K562 (cell line): ENCODE data around the gene DOCK8. TPM values are rescaled to one million over a fixed set of nuclear protein-coding genes. Genes with fewer than 3 reads are reported as not detected.

ENCODE experiments used
- CUX1 ChIP-seq: fragments of 200-800 bp; sonication (Bioruptor generic); IDR thresholded peaks from 2 replicates; pipeline ENCODE4 v1.6.1; 2016; ENCODE audit warnings: missing genetic modification characterization, missing compliant biosample characterization
- ETV5 ChIP-seq: sonication (generic); formaldehyde crosslinking; IDR thresholded peaks from 2 replicates; pipeline ENCODE4 v1.4.0; 2020; ENCODE audit warnings: low read depth, mild to moderate bottlenecking, missing genetic modification reagents
- GABPA ChIP-seq: fragments of 200-800 bp; sonication (Bioruptor generic); conservative IDR thresholded peaks from 2 replicates; pipeline ENCODE4 v1.6.1; 2016; ENCODE audit warnings: low read depth, missing genetic modification characterization, missing compliant biosample characterization
- SMAD4 ChIP-seq: fragments of 250-450 bp; sonication (Bioruptor Pico); conservative IDR thresholded peaks from 2 replicates; pipeline ENCODE4 v1.8.0; 2021; ENCODE audit warnings: inconsistent platforms, mild to moderate bottlenecking, moderate library complexity
- SMARCA4 ChIP-seq: fragments of 450-650 bp; IDR thresholded peaks from 2 replicates; pipeline ENCODE4 v1.6.1; 2016
- ZKSCAN1 ChIP-seq: fragments of 150-350 bp; IDR thresholded peaks from 2 replicates; pipeline ENCODE4 v1.6.1; 2016; ENCODE audit warnings: low read depth, low read length
- polyA plus RNA-seq, 8 experiments: library from polyadenylated mRNA; depleted of rRNA in 4 of 8; stranded (reverse) in 5 of 8; unstranded in 3 of 8; fragments of >200 nt; fragmentation: Nextera tagmentation in 2 of 8; fragmentation: Illumina TruSeq in 1 of 8; extraction: Ambion mirVana in 2 of 8; extraction: Trizol in 1 of 8; gene quantifications; 2 replicates each; pipeline versions ENCODE4 v1.2.1 to v1.2.3, GENCODE V29; 2011 to 2014; ENCODE audit warnings: inconsistent platforms in 1 of 8, missing spikeins in 1 of 8
- total RNA-seq, 7 experiments: library from RNA; depleted of rRNA in 6 of 7; stranded (reverse); fragments of >200 nt in 6 of 7; fragmentation: Illumina TruSeq in 2 of 7; extraction: Trizol in 2 of 7; gene quantifications; 2 replicates each; pipeline versions ENCODE4 v1.2.1 to v1.2.3, GENCODE V29; 2011 to 2021; ENCODE audit warnings: low replicate concordance in 1 of 7

Gene DOCK8
- total and polyA plus RNA-seq, 9 of the 15 experiments (the other 6 are each of a cell fraction or from before 2014, with no cell fraction given), result 14.4 to 53.8 (median 25.1) TPM

GRCh38 chr9:237141-237857 is 22.6 kb downstream of the DOCK8 start (continued):
- TF ChIP-seq CUX1 (CRISPR knock-in tag) (0 out of 2 replicates have a peak, but pooled peaks have one; percentile 23), ETV5 (CRISPR knock-in tag) (peak; percentile 24; the same call in 1 of the 2 replicates), SMARCA4 (peak; percentile 63; the same call in 1 of the 2 replicates), ZKSCAN1 (peak; percentile 80; the same call in 1 of the 2 replicates), SMAD4 (CRISPR knock-in tag) (peak; percentile 41; the same call in 1 of the 2 replicates), GABPA (tag) (peak; percentile 60)
